Right lobe of liver (tissue), 4 donors: ENCODE results near the gene SPINT2.

Source experiments
- CTCF ChIP-seq, 4 donors: fragments of 200-600 bp in 3 of 4; fragments of 450-650 bp in 1 of 4; IDR thresholded peaks; one replicate each; pipeline versions ENCODE4 v1.5.1 to v1.8.0; 2016 to 2022; ENCODE audit warnings: antibody characterized with exemption in 4 of 4, mild to moderate bottlenecking in 2 of 4
- POLR2A ChIP-seq: fragments of 450-650 bp; IDR thresholded peaks from one replicate; pipeline ENCODE4 v1.6.1; 2017; ENCODE audit warnings: antibody characterized with exemption, mild to moderate bottlenecking
- donor health status: DM: no; HTN: no; CAD: no.
- donor health status: DM: no; HTN: no; CAD: no.
- donor health status: DM: no; HTN: yes; CAD: no.

DNA sequence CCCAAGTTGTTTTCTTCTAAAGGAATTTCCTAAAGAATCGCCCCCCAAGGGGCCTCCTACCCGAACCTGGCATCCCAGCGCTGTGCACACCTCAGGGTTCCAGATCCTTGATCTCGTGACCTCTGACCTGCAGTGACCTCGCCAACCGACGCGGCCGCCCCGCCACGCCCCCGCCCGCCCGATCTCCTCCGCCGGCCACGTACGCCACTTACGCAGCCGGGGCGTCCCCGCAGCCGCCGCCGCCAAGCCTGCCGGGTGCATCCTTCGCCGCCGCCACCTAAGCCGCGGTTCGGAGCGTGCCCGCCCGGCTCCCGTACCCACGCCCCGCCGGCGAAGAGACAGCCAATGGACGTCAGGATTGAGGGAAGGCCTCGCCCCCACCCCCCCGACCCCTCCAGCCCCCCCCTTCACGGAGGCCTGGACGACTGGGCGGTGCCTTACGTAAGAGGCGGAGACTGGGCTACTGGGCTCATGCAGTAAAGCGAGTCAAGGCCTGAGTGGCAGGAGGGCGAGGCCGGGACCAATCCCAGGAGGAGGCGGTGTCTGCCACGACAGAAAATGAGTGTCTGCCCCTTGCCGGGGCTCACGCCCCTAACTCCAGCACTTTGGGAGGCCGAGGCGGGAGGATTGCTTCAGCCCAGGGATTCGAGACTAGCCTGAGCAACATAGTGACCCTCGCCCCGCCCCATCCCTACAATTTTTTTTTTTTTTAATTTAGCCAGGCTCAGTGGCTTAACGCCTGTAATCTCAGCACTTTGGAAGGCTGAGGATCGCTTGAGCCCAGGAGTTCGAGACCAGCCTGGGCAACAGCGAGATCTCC is 51.5 kb downstream of the SPINT2 start, which contains the start of gene YIF1B:
- TF ChIP-seq POLR2A (peak; percentile 37), CTCF (IDR thresholded peaks at IDR 0.05) (no peak)
